HepG2 (cell line): Measurements from ENCODE around the gene CRABP1. TPM values are rescaled to one million over a fixed set of nuclear protein-coding genes. Genes with fewer than 3 reads are reported as not detected.

ENCODE experiments used
- ATAC-seq: fragments of 200-7000 bp; cut with Tn5 transposase; 3 replicates; pipeline ENCODE4 v1.9.1; 2020; ENCODE audit warnings: mild to moderate bottlenecking, moderate library complexity
- BruUV-seq: library from RNA; stranded (reverse); fragments of 400-500 nt; replicated peaks from 2 replicates; lab custom pipeline; 2021; lab: Mats Ljungman, UMichigan
- CTCF ChIA-PET: fragments of 300-600 bp; formaldehyde crosslinking; extraction: SDS; loops from one replicate; lab custom pipeline; 2021; ENCODE audit warnings: low total read pairs, inconsistent platforms, low intra/inter-chr PET ratio; lab: Yijun Ruan, JAX
- POLR2A ChIA-PET: fragments of 350-600 bp; sonication (Branson Sonifier 250); formaldehyde crosslinking; loops from one replicate; lab custom pipeline; 2020; ENCODE audit warnings: antibody characterized with exemption, inconsistent platforms; lab: Yijun Ruan, JAX
- DNase-seq: peaks from one replicate; pipeline ENCODE4 v3.0.0-alpha.2; 2015; ENCODE audit warnings: low spot score
- FAIRE-seq: peaks from 3 replicates; lab custom pipeline; 2011; peaks lifted over from hg19 to GRCh38; lab: Jason Lieb, UNC
- H2AFZ ChIP-seq: one replicate; pipeline ENCODE4 v1.6.1; 2011; ENCODE audit warnings: low read length, inconsistent platforms
- H3K27ac ChIP-seq: fragments of 300-600 bp; 3 replicates; pipeline ENCODE4 v1.8.0; 2011; ENCODE audit warnings: mixed run types, mild to moderate bottlenecking, mixed read lengths, low read length, inconsistent platforms; ENCODE audit not compliant: insufficient read depth; ENCODE audit errors: extremely low read length
- H3K27me3 ChIP-seq, 2 experiments: fragments of 200-600 bp in 1 of 2; 2 replicates in 1 of 2; 3 replicates in 1 of 2; pipeline versions ENCODE4 v1.6.0 to v1.8.0; 2011; ENCODE audit warnings: low read length in 2 of 2, mild to moderate bottlenecking in 2 of 2, moderate library complexity in 2 of 2, inconsistent platforms in 1 of 2; ENCODE audit not compliant: insufficient read depth in 2 of 2, control insufficient read depth in 1 of 2
- H3K36me3 ChIP-seq, 2 experiments: fragments of 200-600 bp in 1 of 2; replicated peaks in 1 of 2; 2 replicates in 1 of 2; 3 replicates in 1 of 2; pipeline versions ENCODE4 v1.5.1 to v1.8.0; 2011; ENCODE audit warnings: low read length in 2 of 2, inconsistent platforms in 1 of 2; ENCODE audit not compliant: insufficient read depth in 2 of 2, control insufficient read depth in 1 of 2
- H3K4me1 ChIP-seq: 2 replicates; pipeline ENCODE4 v1.5.1; 2012; ENCODE audit warnings: low read length, inconsistent platforms; ENCODE audit not compliant: insufficient read depth
- H3K4me2 ChIP-seq: 2 replicates; pipeline ENCODE4 v1.6.0; 2011; ENCODE audit warnings: low read depth, low read length, inconsistent platforms
- H3K4me3 ChIP-seq, 3 experiments: fragments of 200-600 bp in 1 of 3; sonication (generic), shearing (Covaris generic) in 1 of 3; replicated peaks in 1 of 3; 2 replicates each; pipeline ENCODE4 v1.5.1; 2011 to 2016; ENCODE audit warnings: low read length in 3 of 3, inconsistent platforms in 2 of 3, low read depth in 2 of 3, mild to moderate bottlenecking in 2 of 3, control low read depth in 1 of 3, mixed read lengths in 1 of 3; ENCODE audit not compliant: insufficient read depth in 1 of 3
- H3K79me2 ChIP-seq: one replicate; pipeline ENCODE4 v1.6.1; 2011; ENCODE audit warnings: low read length, inconsistent platforms; ENCODE audit not compliant: insufficient read depth
- H3K9ac ChIP-seq: 2 replicates; pipeline ENCODE4 v1.6.0; 2011; ENCODE audit warnings: mild to moderate bottlenecking, low read depth, low read length, inconsistent platforms; ENCODE audit not compliant: insufficient read depth
- H3K9me3 ChIP-seq: 2 replicates; pipeline ENCODE4 v1.5.1; 2012; ENCODE audit warnings: mild to moderate bottlenecking, low read length
- H4K20me1 ChIP-seq: 2 replicates; pipeline ENCODE4 v1.6.0; 2011; ENCODE audit warnings: inconsistent platforms, mild to moderate bottlenecking, low read length, moderate library complexity; ENCODE audit not compliant: insufficient read depth
- DMTF1 ChIP-seq: sonication (generic); formaldehyde crosslinking; IDR thresholded peaks from 2 replicates; pipeline ENCODE4 v1.4.0; 2020; ENCODE audit warnings: mild to moderate bottlenecking, missing genetic modification reagents
- GTF2F1 ChIP-seq: fragments of 150-350 bp; IDR thresholded peaks from 2 replicates; pipeline ENCODE4 v1.6.1; 2014; ENCODE audit warnings: low read length
- HDAC2 ChIP-seq: sonication (generic); formaldehyde crosslinking; IDR thresholded peaks from 2 replicates; pipeline ENCODE4 v1.4.0; 2020; ENCODE audit warnings: missing genetic modification reagents
- NAIF1 ChIP-seq: sonication (generic); formaldehyde crosslinking; IDR thresholded peaks from 2 replicates; pipeline ENCODE4 v1.5.0; 2020; ENCODE audit warnings: mild to moderate bottlenecking, missing genetic modification reagents, borderline replicate concordance
- RARG ChIP-seq: sonication (generic); formaldehyde crosslinking; IDR thresholded peaks from 2 replicates; pipeline ENCODE4 v1.4.0; 2020; ENCODE audit warnings: low read depth, mild to moderate bottlenecking, missing genetic modification reagents
- TFDP1 ChIP-seq: IDR thresholded peaks from 2 replicates; pipeline ENCODE4 v1.6.1; 2016; ENCODE audit warnings: missing compliant biosample characterization, missing genetic modification reagents, borderline replicate concordance
- ZFX ChIP-seq: sonication (generic); formaldehyde crosslinking; IDR thresholded peaks from 2 replicates; pipeline ENCODE4 v1.4.0; 2020; ENCODE audit warnings: mild to moderate bottlenecking, low read depth, missing genetic modification reagents, moderate library complexity
- WGBS: methylation state at CpG from one replicate; pipeline ENCODE4 v1.1.6; 2017; ENCODE audit warnings: low lambda C conversion rate; 5-methylcytosine and 5-hydroxymethylcytosine counted together
- in situ Hi-C: cut with HindIII; loops from 2 replicates; pipeline ENCODE4 v1.10.0; 2017; ENCODE audit warnings: low pct_unique_long_range_greater_than_20kb; ENCODE audit not compliant: extremely low pct_ligation_motif_present
- intact Hi-C: fragments of 100-400 bp; cut with micrococcal nuclease; formaldehyde crosslinking; loops from one replicate; pipeline ENCODE4 v1.10.0; 2022; ENCODE audit not compliant: unreplicated experiment
- polyA plus RNA-seq, 8 experiments: library from polyadenylated mRNA; depleted of rRNA in 3 of 8; stranded (reverse) in 7 of 8; unstranded in 1 of 8; fragments of >200 nt; fragmentation: Illumina TruSeq in 4 of 8; extraction: Trizol in 4 of 8; gene quantifications; 2 replicates each; pipeline versions ENCODE4 v1.2.1 to v1.2.3, GENCODE V29; 2011 to 2016; ENCODE audit warnings: low read depth in 4 of 8, missing spikeins in 1 of 8, mixed read lengths in 1 of 8; ENCODE audit not compliant: insufficient read depth in 1 of 8
- total RNA-seq, 5 experiments: library from RNA; depleted of rRNA; stranded (reverse); fragments of >200 nt; fragmentation: Illumina TruSeq; extraction: Trizol; gene quantifications; 2 replicates each; pipeline ENCODE4 v1.2.3, GENCODE V29; 2016; ENCODE audit warnings: low read depth in 1 of 5

The CRABP1 gene
- total and polyA plus RNA-seq, 2 of the 13 experiments (the other 11 are each of a cell fraction or from before 2014, with no cell fraction given) = not detected

GRCh38 chr15:78368651-78369050, 28.5 kb downstream of the CRABP1 start:
- CTCF ChIA-PET = no interaction called here
- POLR2A ChIA-PET = no interaction called here
- BruUV-seq = no TSS peak

More at GRCh38 chr15:78368651-78369050, 28.5 kb downstream of the CRABP1 start:
- DNase-seq (no peak), FAIRE-seq (no peak), ATAC-seq (no peak)
- no peak for TF ChIP-seq RARG (CRISPR knock-in tag)
- TF ChIP-seq GTF2F1 = no peak
- TF ChIP-seq TFDP1 (CRISPR knock-in tag) = no peak
- TF ChIP-seq NAIF1 = no peak
- TF ChIP-seq ZFX (CRISPR knock-in tag) = no peak
- no peak for TF ChIP-seq DMTF1 (CRISPR knock-in tag)
- TF ChIP-seq HDAC2 (CRISPR knock-in tag) = no peak
- Histone ChIP-seq H3K4me2 (no peak overlapping the region), H3K9ac (no peak overlapping the region), H3K4me1 (peaks cover 9% of the 10 kb centered on the region), H3K36me3 (no peaks in the 10 kb centered on the region), H3K27me3 (peaks cover 0 to 5% of the 10 kb centered on the region in 2 experiments; a peak in 3 of 5 replicates), H3K79me2 (no peaks in the 10 kb centered on the region), H3K27ac (no peak overlapping the region), H3K4me3 (no peak overlapping the region), H4K20me1 (no peaks in the 10 kb centered on the region), H2AFZ (no peak overlapping the region), H3K9me3 (no peaks in the 10 kb centered on the region)
- intact Hi-C loops = no loop called here
- WGBS = 7% methylated on average over 5 of the region's 5 CpGs
- in situ Hi-C loops = no loop called here
